Skeletal muscle satellite cell (primary cell): ENCODE results near the gene PSMA7.
"Not testable (repeated sequence)": the region's sequence is repeated elsewhere in the genome, so short reads cannot be mapped to it uniquely, and the experiment has no call there.

Experiments used
- H3K27me3 ChIP-seq: 2 replicates; pipeline ENCODE4 v1.7.0; 2013; ENCODE audit warnings: low read length; ENCODE audit not compliant: control insufficient read depth, insufficient read depth
- H3K36me3 ChIP-seq: 2 replicates; pipeline ENCODE4 v1.7.0; 2013; ENCODE audit warnings: mild to moderate bottlenecking, control low read depth, low read length; ENCODE audit not compliant: insufficient read depth
- H3K4me1 ChIP-seq: 2 replicates; pipeline ENCODE4 v1.7.0; 2013; ENCODE audit warnings: low read length; ENCODE audit not compliant: control insufficient read depth, insufficient read depth
- H3K4me2 ChIP-seq: 2 replicates; pipeline ENCODE4 v1.7.0; 2013; ENCODE audit warnings: mild to moderate bottlenecking, low read length
- H3K4me3 ChIP-seq: 2 replicates; pipeline ENCODE4 v1.7.0; 2013; ENCODE audit warnings: low read length
- H3K9ac ChIP-seq: 2 replicates; pipeline ENCODE4 v1.7.0; 2013; ENCODE audit warnings: mild to moderate bottlenecking, low read depth, low read length, moderate library complexity
- H3K9me3 ChIP-seq: replicated peaks from 2 replicates; pipeline ENCODE4 v1.7.0; 2013; ENCODE audit warnings: mild to moderate bottlenecking, control low read depth, low read length

Gene PSMA7

GRCh38 chr20:62148908-62149314 is 5.7 kb upstream of the PSMA7 start:
- peaks cover 12% of the 10 kb centered on the region for H3K4me1 ChIP-seq
- peaks cover 15% of the 10 kb centered on the region for H3K36me3 ChIP-seq
- H3K9me3 ChIP-seq: no peaks in the 10 kb centered on the region
- H3K9ac ChIP-seq: no peak overlapping the region
- no peak overlapping the region for H3K4me3 ChIP-seq
- no peaks in the 10 kb centered on the region for H3K27me3 ChIP-seq
- H3K4me2 ChIP-seq: no peak overlapping the region

- H3K4me3 ChIP-seq, H3K9me3 ChIP-seq, H3K9ac ChIP-seq, H3K27me3 ChIP-seq, H3K4me2 ChIP-seq: not testable (repeated sequence)
- Histone ChIP-seq H3K36me3 (peaks cover 13% of the 10 kb centered on the region), H3K4me1 (peaks cover 12% of the 10 kb centered on the region)
Measured at GRCh38 chr20:62148383-62148782, 5.2 kb upstream of the PSMA7 start.

GRCh38 chr20:62147528-62147927 is 4.3 kb upstream of the PSMA7 start:
- Histone ChIP-seq H3K9me3 (no peaks in the 10 kb centered on the region), H3K4me3 (no peak overlapping the region), H3K27me3 (no peaks in the 10 kb centered on the region), H3K9ac (no peak overlapping the region), H3K36me3 (peaks cover 9% of the 10 kb centered on the region), H3K4me1 (peaks cover 12% of the 10 kb centered on the region), H3K4me2 (no peak overlapping the region)

- Histone ChIP-seq H3K9ac (no peak overlapping the region), H3K36me3 (peaks cover 7% of the 10 kb centered on the region), H3K4me3 (no peak overlapping the region), H3K4me2 (no peak overlapping the region), H3K9me3 (no peaks in the 10 kb centered on the region), H3K27me3 (no peaks in the 10 kb centered on the region), H3K4me1 (peaks cover 12% of the 10 kb centered on the region)
Measured at GRCh38 chr20:62147125-62147524, 3.9 kb upstream of the PSMA7 start.

GRCh38 chr20:62146019-62146755 is 3.0 kb upstream of the PSMA7 start:
- H3K9me3 ChIP-seq: no peaks in the 10 kb centered on the region
- H3K27me3 ChIP-seq: no peaks in the 10 kb centered on the region
- H3K4me1 ChIP-seq: peaks cover 20% of the 10 kb centered on the region
- no peak overlapping the region for H3K4me3 ChIP-seq
- peaks cover 7% of the 10 kb centered on the region for H3K36me3 ChIP-seq
- no peak overlapping the region for H3K4me2 ChIP-seq
- no peak overlapping the region for H3K9ac ChIP-seq

GRCh38 chr20:62145688-62146018 is 2.5 kb upstream of the PSMA7 start:
- peak overlapping the region; percentile 92 for H3K4me2 ChIP-seq
- peaks cover 10% of the 10 kb centered on the region for H3K36me3 ChIP-seq
- no peak overlapping the region for H3K9ac ChIP-seq
- H3K4me1 ChIP-seq: peaks cover 24% of the 10 kb centered on the region
- H3K27me3 ChIP-seq: no peaks in the 10 kb centered on the region
- H3K9me3 ChIP-seq: no peaks in the 10 kb centered on the region
- H3K4me3 ChIP-seq: no peak overlapping the region

GRCh38 chr20:62143957-62144825 is 997 bp upstream of the PSMA7 start:
- peak overlapping the region; percentile 92 for H3K4me2 ChIP-seq
- H3K4me1 ChIP-seq: peaks cover 24% of the 10 kb centered on the region

GRCh38 chr20:62142252-62143080 is 728 bp downstream of the PSMA7 start:
- Histone ChIP-seq H3K4me2 (peak overlapping the region; percentile 97), H3K4me1 (peaks cover 24% of the 10 kb centered on the region), H3K9ac (peak overlapping the region; percentile 98), H3K4me3 (peak overlapping the region; percentile 82), H3K9me3 (no peaks in the 10 kb centered on the region), H3K36me3 (peaks cover 41% of the 10 kb centered on the region), H3K27me3 (no peaks in the 10 kb centered on the region)

More at GRCh38 chr20:62143957-62144825, 997 bp upstream of the PSMA7 start:
- Histone ChIP-seq H3K9me3 (no peaks in the 10 kb centered on the region), H3K27me3 (no peaks in the 10 kb centered on the region), H3K4me3 (peak overlapping the region; percentile 82), H3K36me3 (peaks cover 24% of the 10 kb centered on the region), H3K9ac (peak overlapping the region; percentile 98)

- Histone ChIP-seq H3K4me3 (peak overlapping the region; percentile 82), H3K9ac (peak overlapping the region; percentile 98), H3K9me3 (no peaks in the 10 kb centered on the region), H3K4me2 (peak overlapping the region; percentile 97), H3K4me1 (peaks cover 24% of the 10 kb centered on the region), H3K36me3 (peaks cover 48% of the 10 kb centered on the region), H3K27me3 (no peaks in the 10 kb centered on the region)
Measured at GRCh38 chr20:62141397-62142251, 1.6 kb downstream of the PSMA7 start.

GRCh38 chr20:62141043-62141396 is 2.2 kb downstream of the PSMA7 start:
- peak overlapping the region; percentile 82 for H3K4me3 ChIP-seq
- peak overlapping the region; percentile 97 for H3K4me2 ChIP-seq
- no peaks in the 10 kb centered on the region for H3K9me3 ChIP-seq
- H3K4me1 ChIP-seq: peaks cover 24% of the 10 kb centered on the region
- H3K9ac ChIP-seq: peak overlapping the region; percentile 98
- no peaks in the 10 kb centered on the region for H3K27me3 ChIP-seq
- H3K36me3 ChIP-seq: peaks cover 54% of the 10 kb centered on the region
